ENCODE results near the gene KCNE3. TPM values are rescaled to one million over a fixed set of nuclear protein-coding genes. Genes with fewer than 3 reads are reported as not detected.

Gene KCNE3
- total and polyA plus RNA-seq, 8 donors: 3.6 to 35.1 (median 10.6) TPM

- H3K4me1 ChIP-seq: peaks cover 0 to 9% (median 3%) of the 10 kb centered on the region in 4 donors
- H3K4me3 ChIP-seq: no peak overlapping the region
- WGBS, 5 donors: 67 to 82% (median 79%) methylated on average over 3 of the region's 3 CpGs
- intact Hi-C loops (cut with DNase I; ENCODE audit: low total_unique reads): no loop called here
- no peaks in the 10 kb centered on the region for H3K9me3 ChIP-seq
- no peak overlapping the region for H3K27ac ChIP-seq
- no peak for TF ChIP-seq CTCF (IDR thresholded peaks at IDR 0.05)
- no peak for TF ChIP-seq POLR2A (IDR thresholded peaks at IDR 0.05)
- TF ChIP-seq EP300 (IDR thresholded peaks at IDR 0.05): no peak
- TF ChIP-seq POLR2AphosphoS5 (IDR thresholded peaks at IDR 0.05): no peak
- no peak for DNase-seq
- H3K27me3 ChIP-seq: peaks cover 0 to 10% (median 0%) of the 10 kb centered on the region in 3 donors
- peaks cover 2 to 18% (median 12%) of the 10 kb centered on the region in 4 donors for H3K36me3 ChIP-seq
Observed at GRCh38 chr11:74452366-74452765, 15.0 kb downstream of the KCNE3 start.

- H3K27ac ChIP-seq: no peak overlapping the region
- H3K27me3 ChIP-seq: peaks cover 0 to 10% (median 0%) of the 10 kb centered on the region in 3 donors
- H3K9me3 ChIP-seq: no peaks in the 10 kb centered on the region
- H3K4me3 ChIP-seq: no peak overlapping the region
- peaks cover 0 to 9% (median 3%) of the 10 kb centered on the region in 4 donors for H3K4me1 ChIP-seq
- DNase-seq: no peak
- 68 to 79% (median 76%) methylated on average over 6 of the region's 6 CpGs for WGBS, 5 donors
- no peak for TF ChIP-seq EP300 (IDR thresholded peaks at IDR 0.05)
- no peak for TF ChIP-seq POLR2AphosphoS5 (IDR thresholded peaks at IDR 0.05)
- no peak for TF ChIP-seq POLR2A (IDR thresholded peaks at IDR 0.05)
- TF ChIP-seq CTCF (IDR thresholded peaks at IDR 0.05): no peak
- intact Hi-C loops (cut with DNase I; ENCODE audit: low total_unique reads): no loop called here
- no peaks in the 10 kb centered on the region for H3K36me3 ChIP-seq
Observed at GRCh38 chr11:74450318-74450717, 17.0 kb downstream of the KCNE3 start.

GRCh38 chr11:74449369-74449931 lies 17.9 kb downstream of the KCNE3 start:
- 48 to 78% (median 72%) methylated on average over 2 of the region's 2 CpGs for WGBS, 5 donors
- no peaks in the 10 kb centered on the region for H3K36me3 ChIP-seq
- H3K4me3 ChIP-seq: no peak overlapping the region
- no peak overlapping the region for H3K27ac ChIP-seq
- intact Hi-C loops (cut with DNase I; ENCODE audit: low total_unique reads): loop anchor here (5.0 kb wide), 2 partner anchors 57 to 192 kb away; no protein-coding TSS in a partner anchor
- H3K9me3 ChIP-seq: no peaks in the 10 kb centered on the region
- TF ChIP-seq CTCF (IDR thresholded peaks at IDR 0.05) (peak in 6 of 7 experiments; percentile 3 to 75 (median 55)), POLR2A (IDR thresholded peaks at IDR 0.05) (no peak), POLR2AphosphoS5 (IDR thresholded peaks at IDR 0.05) (peak in 2 of 3 donors; percentile 12 to 50), EP300 (IDR thresholded peaks at IDR 0.05) (no peak)
- H3K27me3 ChIP-seq: peaks cover 0 to 10% (median 0%) of the 10 kb centered on the region in 3 donors
- H3K4me1 ChIP-seq: peaks cover 0 to 10% (median 3%) of the 10 kb centered on the region in 4 donors
- peak; percentile 29 to 92 for DNase-seq

GRCh38 chr11:74447720-74448119 lies 19.6 kb downstream of the KCNE3 start:
- intact Hi-C loops (cut with DNase I; ENCODE audit: low total_unique reads): loop anchor here (5.0 kb wide), 2 partner anchors 55 to 190 kb away; no protein-coding TSS in a partner anchor
- no peaks in the 10 kb centered on the region for H3K36me3 ChIP-seq
- no peaks in the 10 kb centered on the region for H3K9me3 ChIP-seq
- no peak overlapping the region for H3K4me3 ChIP-seq
- H3K27ac ChIP-seq: no peak overlapping the region
- H3K4me1 ChIP-seq: peaks cover 0 to 28% (median 11%) of the 10 kb centered on the region in 4 donors
- DNase-seq: no peak
- no peak for TF ChIP-seq CTCF (IDR thresholded peaks at IDR 0.05)
- no peak for TF ChIP-seq POLR2AphosphoS5 (IDR thresholded peaks at IDR 0.05)
- TF ChIP-seq EP300 (IDR thresholded peaks at IDR 0.05): no peak
- no peak for TF ChIP-seq POLR2A (IDR thresholded peaks at IDR 0.05)
- H3K27me3 ChIP-seq: peaks cover 0 to 8% (median 0%) of the 10 kb centered on the region in 3 donors
